Measurements from ENCODE around the gene FOXP1.

The FOXP1 gene

GRCh38 chr3:71092665-71093064, 490.9 kb downstream of the FOXP1 start:
- TF ChIP-seq CTCF (IDR thresholded peaks at IDR 0.05; ENCODE audit: poor library complexity, severe bottlenecking): no peak

DNA sequence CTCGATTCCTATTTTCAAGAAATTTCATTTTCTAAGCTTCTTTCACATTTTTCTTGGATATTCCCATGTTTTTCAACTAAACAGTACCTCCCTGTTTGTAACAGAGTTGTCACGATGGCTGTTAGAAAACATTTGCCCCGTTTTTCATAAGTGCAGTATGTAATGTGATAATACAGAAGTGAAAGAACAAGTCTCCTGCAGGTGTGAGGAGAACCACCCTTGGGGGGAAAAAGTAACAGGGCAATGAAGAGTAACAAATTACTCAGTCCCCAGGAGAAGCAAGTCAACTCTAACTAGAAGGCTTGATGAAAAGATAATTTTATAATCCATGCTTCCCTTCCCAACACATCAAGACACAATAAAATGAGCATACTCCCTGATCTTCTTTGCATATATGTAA, 493.3 kb downstream of the FOXP1 start:
- H3K4me1 ChIP-seq (ENCODE audit: insufficient read depth, poor library complexity, severe bottlenecking): peaks cover 19% of the 10 kb centered on the region
- no peaks in the 10 kb centered on the region for H3K9me3 ChIP-seq (ENCODE audit: severe bottlenecking)
- no peaks in the 10 kb centered on the region for H3K36me3 ChIP-seq (ENCODE audit: low read depth)
- TF ChIP-seq CTCF (IDR thresholded peaks at IDR 0.05; ENCODE audit: poor library complexity, severe bottlenecking): no peak
- no peaks in the 10 kb centered on the region for H3K27me3 ChIP-seq (ENCODE audit: insufficient read depth, poor library complexity, severe bottlenecking)
- ATAC-seq (ENCODE audit: low read depth) (no peak), DNase-seq (ENCODE audit: low spot score) (no peak)
- H3K27ac ChIP-seq (ENCODE audit: poor library complexity, severe bottlenecking): no peak overlapping the region
- H3K4me3 ChIP-seq (ENCODE audit: severe bottlenecking): no peak overlapping the region

More at GRCh38 chr3:71092665-71093064, 490.9 kb downstream of the FOXP1 start:
- Histone ChIP-seq H3K9me3 (ENCODE audit: severe bottlenecking) (no peaks in the 10 kb centered on the region), H3K27me3 (ENCODE audit: insufficient read depth, poor library complexity, severe bottlenecking) (no peaks in the 10 kb centered on the region), H3K4me3 (ENCODE audit: severe bottlenecking) (no peak overlapping the region), H3K36me3 (ENCODE audit: low read depth) (no peaks in the 10 kb centered on the region), H3K27ac (ENCODE audit: poor library complexity, severe bottlenecking) (no peak overlapping the region), H3K4me1 (ENCODE audit: insufficient read depth, poor library complexity, severe bottlenecking) (peaks cover 23% of the 10 kb centered on the region)
- ATAC-seq (ENCODE audit: low read depth) (no peak), DNase-seq (ENCODE audit: low spot score) (no peak)

DNA sequence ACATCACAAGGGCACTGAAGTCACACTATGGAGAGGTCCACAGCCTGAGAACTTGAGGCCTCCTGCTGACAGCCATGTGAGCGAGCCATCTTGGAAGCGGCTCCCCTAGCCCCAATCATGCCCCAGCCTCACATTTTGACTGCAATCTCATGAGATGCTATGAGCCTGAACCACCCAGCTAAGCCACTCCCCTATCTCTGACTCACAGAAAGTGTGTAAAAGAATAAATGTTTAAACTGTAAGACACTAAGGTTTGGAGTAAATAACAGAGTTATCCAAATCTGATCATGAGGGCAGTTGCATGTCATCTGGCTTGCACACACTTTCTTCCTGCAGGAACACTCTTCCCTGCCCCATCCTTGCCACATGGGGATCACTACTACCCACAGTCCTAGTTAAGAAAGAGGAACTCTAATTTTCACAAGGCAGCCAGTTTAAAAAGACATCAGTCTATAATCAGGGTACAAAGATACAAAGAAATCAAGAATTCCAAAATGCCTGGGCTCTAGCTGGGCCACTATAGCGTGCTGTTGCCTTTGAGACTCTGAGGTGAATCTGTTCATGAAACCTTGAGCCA, 494.2 kb downstream of the FOXP1 start:
- Histone ChIP-seq H3K27me3 (ENCODE audit: insufficient read depth, poor library complexity, severe bottlenecking) (no peaks in the 10 kb centered on the region), H3K36me3 (ENCODE audit: low read depth) (no peaks in the 10 kb centered on the region), H3K4me1 (ENCODE audit: insufficient read depth, poor library complexity, severe bottlenecking) (peaks cover 18% of the 10 kb centered on the region), H3K27ac (ENCODE audit: poor library complexity, severe bottlenecking) (no peak overlapping the region), H3K4me3 (ENCODE audit: severe bottlenecking) (no peak overlapping the region), H3K9me3 (ENCODE audit: severe bottlenecking) (no peaks in the 10 kb centered on the region)
- ATAC-seq (ENCODE audit: low read depth) (0 out of 3 replicates have a peak, but pooled peaks have one; percentile 45), DNase-seq (ENCODE audit: low spot score) (no peak)
- no peak for TF ChIP-seq CTCF (IDR thresholded peaks at IDR 0.05; ENCODE audit: poor library complexity, severe bottlenecking)

GRCh38 chr3:71088742-71089141, 494.8 kb downstream of the FOXP1 start:
- H3K27me3 ChIP-seq (ENCODE audit: insufficient read depth, poor library complexity, severe bottlenecking): no peaks in the 10 kb centered on the region
- H3K27ac ChIP-seq (ENCODE audit: poor library complexity, severe bottlenecking): no peak overlapping the region
- DNase-seq (ENCODE audit: low spot score) (no peak), ATAC-seq (ENCODE audit: low read depth) (no peak)
- no peak overlapping the region for H3K4me3 ChIP-seq (ENCODE audit: severe bottlenecking)
- no peaks in the 10 kb centered on the region for H3K9me3 ChIP-seq (ENCODE audit: severe bottlenecking)
- H3K36me3 ChIP-seq (ENCODE audit: low read depth): no peaks in the 10 kb centered on the region
- TF ChIP-seq CTCF (IDR thresholded peaks at IDR 0.05; ENCODE audit: poor library complexity, severe bottlenecking): no peak
- peaks cover 18% of the 10 kb centered on the region for H3K4me1 ChIP-seq (ENCODE audit: insufficient read depth, poor library complexity, severe bottlenecking)

DNA sequence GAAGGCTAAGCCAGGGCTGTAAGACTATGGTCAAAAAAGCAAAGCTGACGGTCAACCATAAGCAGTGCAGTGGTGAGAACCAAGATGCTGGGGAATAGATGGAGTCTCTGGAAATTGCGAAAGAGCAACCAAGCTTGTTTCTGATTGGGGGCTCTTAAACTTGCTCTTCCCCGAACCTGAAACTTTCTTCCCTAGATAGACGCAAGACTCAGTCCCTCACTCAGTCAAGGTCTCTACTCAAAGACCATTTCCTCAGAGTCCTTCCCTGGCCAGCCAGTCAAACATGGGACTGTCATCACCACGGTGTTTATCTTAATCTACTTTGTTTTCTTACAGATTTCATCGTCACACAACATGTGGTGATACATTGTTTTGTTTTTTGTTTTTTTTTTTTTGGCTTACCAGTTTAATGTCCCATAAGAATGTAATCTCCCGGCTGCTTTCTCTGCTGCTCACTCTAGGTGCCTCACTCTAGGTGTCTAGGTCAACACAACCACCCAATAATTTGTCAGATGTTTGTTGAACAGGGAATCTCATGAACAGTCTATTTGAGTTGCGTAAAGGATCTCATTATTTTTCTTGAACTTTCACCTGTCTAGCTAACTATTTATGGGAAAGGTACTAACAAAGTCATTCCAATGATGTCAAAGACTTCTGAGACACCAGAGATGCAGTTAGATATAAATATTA, 495.4 kb downstream of the FOXP1 start:
- no peak for DNase-seq (ENCODE audit: low spot score)
- ATAC-seq (ENCODE audit: low read depth): no peak
- Histone ChIP-seq H3K4me3 (ENCODE audit: severe bottlenecking) (no peak overlapping the region), H3K27ac (ENCODE audit: poor library complexity, severe bottlenecking) (peak overlapping the region; percentile 32), H3K4me1 (ENCODE audit: insufficient read depth, poor library complexity, severe bottlenecking) (peaks cover 18% of the 10 kb centered on the region), H3K36me3 (ENCODE audit: low read depth) (no peaks in the 10 kb centered on the region), H3K27me3 (ENCODE audit: insufficient read depth, poor library complexity, severe bottlenecking) (no peaks in the 10 kb centered on the region), H3K9me3 (ENCODE audit: severe bottlenecking) (no peaks in the 10 kb centered on the region)
- no peak for TF ChIP-seq CTCF (IDR thresholded peaks at IDR 0.05; ENCODE audit: poor library complexity, severe bottlenecking)
